ENCODE measurements around the gene TESK2.

The TESK2 gene

DNA sequence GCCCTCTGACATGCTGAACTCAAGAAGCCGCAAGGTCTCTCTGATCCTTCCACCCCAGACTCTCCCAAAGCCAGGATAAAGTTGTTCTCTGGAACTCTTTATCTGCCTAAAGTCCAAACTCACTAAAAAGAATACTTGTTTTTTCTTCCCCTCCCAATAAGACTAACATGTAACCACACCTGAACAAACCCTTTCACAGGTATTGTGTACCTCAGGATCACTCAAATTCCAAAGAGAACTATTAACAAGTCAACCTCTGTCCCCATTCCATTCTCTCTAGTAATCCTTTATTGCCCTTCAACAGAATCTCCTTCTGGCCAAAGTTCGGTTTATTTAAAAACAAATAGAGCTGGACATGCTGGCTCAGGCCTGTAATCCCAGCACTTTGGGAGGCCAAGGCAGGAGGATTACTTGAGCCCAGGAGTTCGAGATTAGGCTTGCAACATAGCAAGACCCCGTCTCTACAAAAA lies 155.1 kb downstream of the TESK2 start:
- DNase-seq: no peak

DNA sequence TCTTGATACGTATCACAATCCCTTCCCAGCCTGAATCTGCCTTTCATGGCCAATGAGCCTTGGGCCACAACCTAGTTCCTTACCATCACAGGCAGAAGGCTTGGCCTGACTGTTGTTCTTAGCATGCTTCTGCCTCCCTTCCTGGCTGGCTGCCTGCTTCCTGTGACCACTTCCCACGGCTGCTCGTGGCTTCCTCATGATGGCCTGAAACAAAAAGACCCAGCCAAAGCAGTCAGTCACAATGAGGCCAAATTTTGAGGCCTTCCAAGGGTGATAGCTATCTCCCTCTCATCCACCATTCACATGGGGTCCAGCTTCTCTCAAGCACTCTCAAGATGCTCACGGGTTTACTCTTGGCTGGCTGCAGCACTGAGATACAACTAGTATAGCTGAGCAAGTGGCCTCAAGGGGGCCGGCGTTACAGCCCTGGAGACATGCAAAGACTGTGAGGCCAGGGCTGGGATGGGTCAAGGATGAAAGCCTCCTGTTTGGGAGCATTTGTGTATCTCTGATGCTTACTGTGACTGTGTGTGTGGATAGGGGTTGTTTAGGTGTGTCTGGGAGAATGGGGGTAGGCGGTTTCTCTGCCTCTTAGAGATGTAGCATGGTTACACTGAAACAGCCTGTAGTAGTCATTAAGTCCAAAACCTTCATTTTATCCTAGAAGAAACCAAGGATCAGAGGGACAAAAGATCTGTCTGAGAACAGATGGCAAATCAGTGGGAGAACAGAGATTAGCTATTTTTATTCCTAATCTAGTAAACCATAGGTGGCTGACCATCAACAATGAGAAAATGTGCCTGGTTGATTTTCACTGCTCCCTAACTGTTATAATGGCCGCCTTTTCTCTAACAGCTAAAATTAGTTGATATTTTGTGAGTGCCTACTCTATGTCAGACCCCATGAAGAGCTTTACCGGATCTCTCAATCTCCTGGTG lies 156.4 kb downstream of the TESK2 start:
- no peak for DNase-seq

DNA sequence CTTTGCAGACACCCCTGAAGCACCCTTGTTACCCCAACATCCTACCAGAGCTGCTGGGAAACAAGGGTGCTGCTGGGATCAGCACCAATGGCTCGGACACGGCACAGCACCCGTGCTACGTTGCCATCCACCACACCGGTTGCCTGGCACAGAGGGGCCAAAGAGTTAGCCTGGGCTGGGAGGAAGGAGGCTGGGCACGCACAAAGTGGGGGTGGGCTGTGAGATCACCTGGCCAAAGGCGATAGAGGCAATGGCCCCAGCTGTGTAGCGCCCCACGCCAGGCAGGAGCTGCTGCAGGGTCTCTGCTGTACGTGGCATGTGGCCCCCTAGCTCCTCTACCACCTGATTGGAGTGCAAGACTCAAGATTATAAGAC lies 158.6 kb downstream of the TESK2 start:
- DNase-seq: no peak

DNA sequence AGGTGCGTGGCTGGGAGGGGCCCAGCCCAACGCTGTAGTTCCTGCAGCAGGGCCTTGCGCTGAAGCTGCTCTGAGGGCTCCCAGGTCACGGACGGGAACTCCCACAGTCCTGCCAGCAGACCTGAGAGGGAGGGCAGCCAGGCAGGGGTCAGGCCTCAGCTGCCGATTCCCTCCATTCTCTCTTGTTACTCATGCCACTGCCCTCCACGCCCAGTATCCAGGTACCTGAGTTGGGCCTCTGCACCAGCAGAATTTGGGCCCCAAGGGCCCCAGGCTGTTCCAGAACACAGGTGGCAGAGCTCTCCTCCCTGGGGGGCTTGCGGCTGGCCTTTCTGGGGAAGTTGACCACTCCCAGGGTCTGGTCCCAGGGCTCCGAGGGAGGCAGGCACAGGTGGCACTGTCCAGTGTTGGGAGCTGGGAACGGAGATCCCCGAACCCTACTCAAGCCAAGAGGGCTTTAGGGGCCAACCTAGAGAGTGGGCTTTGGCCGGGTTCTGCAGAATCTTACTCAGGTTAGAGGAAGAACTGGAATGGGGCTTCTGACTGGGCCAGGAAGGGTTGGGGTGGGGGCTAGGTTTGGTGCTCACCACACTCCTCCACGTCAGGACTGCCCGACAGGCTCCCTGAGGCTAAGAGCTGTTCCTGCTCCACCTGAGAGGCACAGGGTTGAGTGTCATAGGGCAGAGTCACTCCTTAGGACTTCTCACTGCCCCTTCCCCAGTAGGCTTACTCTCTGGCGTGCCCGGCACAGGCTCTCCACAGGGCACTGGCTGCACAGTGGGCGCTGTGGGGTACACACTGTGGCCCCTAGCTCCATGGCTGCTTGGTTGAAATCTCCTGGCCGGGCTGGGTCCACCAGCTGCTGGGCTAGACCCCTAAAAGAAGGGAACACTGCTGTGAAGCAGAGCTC lies 159.3 kb downstream of the TESK2 start:
- no peak for DNase-seq

DNA sequence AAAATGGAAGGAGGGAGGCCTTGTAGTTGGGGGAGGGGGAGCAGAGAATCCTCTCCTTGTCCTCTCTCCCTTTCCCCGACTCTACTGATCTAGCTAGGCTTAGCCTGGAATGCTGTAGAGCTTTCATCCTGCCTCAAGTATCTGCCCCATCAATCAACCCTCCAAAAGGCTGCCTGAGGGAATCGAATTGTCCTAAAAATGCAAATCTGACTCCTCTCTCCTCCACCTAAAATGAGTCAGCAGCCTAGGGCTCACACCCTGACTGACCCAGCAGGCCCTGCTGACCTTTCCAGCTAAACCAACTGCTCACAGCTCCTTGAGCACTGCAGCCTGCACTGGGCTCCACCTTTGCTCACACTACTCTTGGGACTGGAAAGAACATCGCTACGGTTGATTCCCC lies 161.5 kb downstream of the TESK2 start:
- no peak for DNase-seq

DNA sequence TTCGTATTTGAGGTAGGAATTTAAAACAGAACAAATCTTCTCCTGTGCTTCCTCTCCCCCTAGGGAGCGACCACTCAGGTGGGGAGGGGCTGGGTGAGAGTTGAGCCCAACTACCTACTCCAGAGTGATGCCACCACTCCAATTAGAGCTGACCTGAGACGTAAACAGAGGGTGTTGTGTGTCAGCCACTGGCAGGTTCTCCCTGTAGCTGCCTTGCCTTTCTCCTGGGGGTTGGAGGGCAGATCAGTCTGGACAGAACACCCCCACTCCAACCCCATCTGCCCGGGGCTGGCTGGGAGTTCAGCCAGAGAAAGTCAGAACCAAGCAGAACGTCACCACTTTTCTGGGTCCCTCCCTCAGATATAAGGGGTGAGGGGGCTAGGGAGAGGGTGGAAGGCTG lies 162.3 kb downstream of the TESK2 start:
- no peak for DNase-seq

DNA sequence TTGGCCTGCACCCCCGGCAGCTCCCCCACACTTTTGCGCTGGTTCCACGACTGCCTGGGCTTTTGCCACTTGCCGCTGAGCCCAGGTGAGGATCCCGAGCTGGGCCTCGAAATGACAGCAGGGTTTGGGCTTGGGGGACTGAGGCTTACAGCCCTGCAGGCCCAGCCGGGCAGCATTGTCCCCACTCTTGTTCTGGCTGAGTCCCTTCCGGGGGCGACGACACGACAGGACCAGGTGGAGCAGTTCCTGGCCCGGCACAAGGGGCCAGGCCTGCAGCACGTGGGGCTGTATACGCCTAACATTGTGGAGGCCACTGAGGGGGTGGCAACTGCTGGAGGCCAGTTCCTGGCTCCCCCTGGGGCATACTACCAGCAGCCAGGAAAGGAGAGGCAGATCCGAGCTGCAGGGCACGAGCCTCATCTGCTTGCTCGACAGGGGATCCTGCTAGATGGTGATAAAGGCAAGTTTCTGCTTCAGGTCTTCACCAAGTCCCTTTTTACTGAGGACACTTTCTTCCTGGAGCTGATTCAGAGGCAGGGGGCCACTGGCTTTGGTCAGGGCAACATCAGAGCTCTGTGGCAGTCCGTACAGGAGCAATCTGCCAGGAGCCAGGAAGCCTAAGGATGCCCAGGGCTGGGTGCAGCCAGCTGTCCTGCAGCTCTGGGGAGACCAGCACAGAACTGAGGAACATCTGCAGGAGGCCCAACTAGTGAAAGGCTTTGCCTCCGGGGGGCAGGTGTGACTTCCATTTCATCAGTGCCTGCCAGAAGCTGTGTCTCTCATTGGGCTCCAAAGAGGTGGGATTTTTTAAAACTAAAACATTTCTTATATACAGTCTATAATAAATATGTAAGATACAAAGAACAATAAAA lies 163.1 kb downstream of the TESK2 start:
- DNase-seq: no peak

DNA sequence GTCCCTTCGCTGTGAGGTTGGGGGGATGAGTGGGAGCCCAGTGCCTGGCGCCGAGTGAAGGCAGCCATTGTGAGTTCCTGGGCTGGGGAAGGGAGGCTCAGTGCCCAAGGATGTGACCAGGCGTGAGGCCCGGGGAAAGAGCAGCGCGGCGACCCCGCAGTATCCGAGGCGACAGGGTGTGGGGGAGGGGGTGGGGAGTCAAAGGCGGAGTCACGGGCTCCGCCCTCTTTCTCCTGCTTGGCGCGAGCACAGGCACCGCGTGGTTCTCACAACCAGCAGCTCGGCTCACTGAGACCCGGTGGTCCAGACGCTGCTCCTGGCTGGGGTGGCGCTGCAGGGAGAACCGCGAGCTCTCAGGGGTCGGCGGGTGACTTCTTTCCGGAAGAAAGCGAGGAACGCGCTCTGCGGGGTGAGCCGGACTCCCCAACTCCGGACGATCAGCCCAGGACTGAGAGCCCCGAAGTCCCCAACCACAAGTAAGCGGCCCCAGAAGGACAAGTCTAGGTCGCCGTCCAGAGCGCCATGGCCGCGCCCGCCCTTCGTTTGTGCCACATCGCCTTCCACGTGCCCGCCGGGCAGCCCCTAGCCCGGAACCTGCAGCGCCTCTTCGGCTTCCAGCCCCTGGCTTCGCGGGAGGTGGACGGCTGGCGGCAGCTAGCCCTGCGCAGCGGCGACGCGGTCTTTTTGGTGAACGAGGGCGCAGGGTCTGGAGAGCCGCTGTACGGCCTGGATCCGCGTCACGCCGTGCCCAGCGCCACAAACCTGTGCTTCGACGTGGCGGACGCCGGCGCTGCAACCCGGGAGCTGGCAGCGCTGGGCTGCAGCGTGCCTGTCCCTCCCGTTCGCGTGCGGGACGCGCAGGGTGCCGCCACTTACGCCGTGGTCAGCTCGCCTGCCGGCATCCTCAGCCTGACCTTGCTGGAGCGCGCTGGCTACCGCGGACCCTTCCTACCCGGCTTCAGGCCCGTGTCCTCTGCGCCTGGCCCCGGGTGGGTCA lies 164.0 kb downstream of the TESK2 start, which contains the start of gene HPDL:
Gene HPDL, plus strand, starts transcription at position 269 of the 997 bp plus-strand sequence. Its CDS starts 254 bp downstream, at position 523.
- DNase-seq: peak; percentile 69

DNA sequence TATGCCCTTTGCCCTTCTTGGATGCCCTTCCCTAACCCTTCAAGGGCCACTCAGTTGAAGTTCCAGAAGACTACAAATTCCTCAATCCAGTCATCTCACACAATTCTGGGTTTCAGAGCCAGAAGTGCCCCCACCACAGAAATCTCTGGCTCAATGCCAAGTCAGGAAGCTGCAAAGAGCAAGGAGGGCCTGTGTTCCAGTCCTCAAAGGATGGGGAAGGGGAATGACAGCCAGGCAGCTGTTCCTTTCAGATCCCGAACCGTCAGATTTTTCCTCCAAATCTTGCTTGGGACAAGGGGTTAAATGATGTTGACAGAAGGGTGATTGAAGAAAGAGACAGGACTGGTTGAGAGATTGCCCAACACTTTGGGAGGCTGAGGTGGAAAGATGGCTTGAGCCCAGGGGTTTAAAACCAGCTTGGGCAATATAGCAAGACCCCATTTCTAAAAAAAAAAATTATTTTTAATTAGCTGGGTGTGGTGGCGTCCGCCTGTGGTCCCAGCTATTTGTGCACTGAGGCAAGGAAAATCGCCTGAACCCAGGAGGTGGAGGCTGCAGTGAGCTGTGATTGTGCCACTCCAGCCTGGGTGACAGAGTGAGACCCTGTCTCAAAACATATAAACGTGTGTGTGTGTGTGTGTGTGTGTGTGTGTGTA lies 165.0 kb downstream of the TESK2 start:
- no peak for DNase-seq

DNA sequence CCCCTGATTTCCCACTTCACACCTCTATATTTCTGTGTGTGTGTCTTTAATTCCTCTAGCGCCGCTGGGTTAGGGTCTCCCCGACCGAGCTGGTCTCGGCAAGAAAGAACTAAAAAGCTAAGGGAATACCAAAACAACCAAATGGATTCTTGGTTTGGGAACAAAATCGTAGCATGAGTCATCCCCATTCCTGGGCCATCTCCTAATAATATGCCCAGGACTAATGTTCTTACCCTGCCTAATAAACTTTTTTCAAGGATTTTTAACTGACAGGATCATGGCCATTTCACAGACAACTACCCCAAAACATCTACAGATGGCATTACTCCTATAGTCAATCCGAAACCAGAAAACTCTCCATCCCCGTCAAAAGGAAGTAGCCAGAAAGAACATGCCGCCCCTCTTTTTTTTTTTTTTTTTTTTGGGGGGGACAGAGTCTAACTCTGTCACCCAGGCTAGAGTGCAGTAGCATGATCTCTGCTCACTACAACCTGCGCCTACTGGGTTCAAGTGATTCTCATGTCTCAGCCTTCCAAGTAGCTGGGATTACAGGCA lies 168.4 kb downstream of the TESK2 start:
- DNase-seq: no peak

DNA sequence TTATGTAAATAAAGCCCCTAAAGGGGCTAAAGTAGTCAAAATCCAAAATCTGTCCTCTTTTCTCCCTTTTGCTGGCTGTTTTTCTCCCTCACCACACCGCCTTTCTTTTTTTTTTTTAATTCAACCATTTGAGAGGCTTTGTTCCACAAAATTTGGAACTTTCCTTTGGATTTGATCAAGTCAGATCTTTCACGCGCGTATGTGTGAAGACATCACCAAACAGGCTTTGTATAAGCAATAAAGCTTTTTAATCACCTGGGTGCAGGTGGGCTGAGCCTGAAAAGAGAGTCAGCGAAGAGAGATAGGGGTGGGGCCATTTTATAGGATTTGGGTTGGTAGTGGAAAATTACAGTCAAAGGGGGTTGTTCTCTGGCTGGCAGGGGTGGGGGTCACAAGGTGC lies 169.5 kb downstream of the TESK2 start:
- no peak for DNase-seq

DNA sequence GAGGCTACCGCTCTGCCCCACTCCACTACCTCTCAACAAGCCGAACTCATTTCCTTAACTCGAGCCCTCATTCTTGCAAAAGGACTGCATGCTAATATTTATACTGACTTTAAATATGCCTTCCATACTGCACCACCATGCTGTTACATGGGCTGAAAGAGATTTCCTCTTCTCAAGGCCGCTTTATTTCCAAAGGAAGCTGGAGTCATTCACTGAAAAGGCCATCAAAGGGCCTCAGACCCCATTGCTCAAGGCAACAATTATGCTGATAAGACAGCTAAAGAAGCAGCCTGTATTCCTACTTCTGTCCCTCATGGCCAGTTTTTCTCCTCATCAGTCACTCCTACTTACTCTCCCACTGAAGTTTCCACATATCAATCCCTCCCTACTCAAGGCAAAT lies 171.2 kb downstream of the TESK2 start:
- DNase-seq: no peak

DNA sequence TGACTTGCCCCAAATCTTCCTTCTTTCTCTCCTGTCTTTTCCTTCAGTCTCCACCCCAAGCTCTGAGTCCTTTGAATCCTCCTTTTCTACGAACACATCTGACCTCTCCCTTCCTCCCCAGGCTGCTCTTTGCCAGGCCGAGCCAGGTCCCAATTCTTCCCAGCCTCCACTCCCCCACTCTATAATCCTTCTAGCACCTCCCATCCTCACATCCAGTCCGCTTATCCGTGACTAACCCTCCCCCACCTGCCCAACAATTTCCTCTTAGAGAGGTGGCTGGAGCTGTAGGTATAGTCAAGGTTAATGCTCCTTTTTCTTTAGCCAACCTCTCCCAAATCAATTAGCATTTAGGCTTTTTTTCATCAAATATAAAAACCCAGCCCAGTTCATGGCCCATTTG lies 173.8 kb downstream of the TESK2 start:
- no peak for DNase-seq

DNA sequence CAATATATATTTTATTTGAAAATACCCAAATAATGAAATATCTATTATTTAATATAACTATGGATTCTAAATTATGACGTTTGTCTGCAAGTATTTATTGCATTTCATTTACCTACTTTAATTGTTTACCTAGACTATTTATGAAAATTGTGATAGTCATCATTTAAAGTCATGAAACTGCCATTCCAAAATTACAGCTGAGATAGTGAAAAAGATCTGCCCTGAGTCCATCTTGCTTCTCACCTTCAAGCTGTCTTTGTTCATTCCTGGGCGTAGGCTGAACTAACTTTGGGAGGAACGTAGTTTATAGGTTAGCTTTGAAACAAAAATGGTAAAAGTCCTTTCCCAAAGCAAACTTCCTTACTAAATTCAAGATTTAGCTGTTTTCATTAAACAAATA lies 176.7 kb downstream of the TESK2 start:
- DNase-seq: no peak

DNA sequence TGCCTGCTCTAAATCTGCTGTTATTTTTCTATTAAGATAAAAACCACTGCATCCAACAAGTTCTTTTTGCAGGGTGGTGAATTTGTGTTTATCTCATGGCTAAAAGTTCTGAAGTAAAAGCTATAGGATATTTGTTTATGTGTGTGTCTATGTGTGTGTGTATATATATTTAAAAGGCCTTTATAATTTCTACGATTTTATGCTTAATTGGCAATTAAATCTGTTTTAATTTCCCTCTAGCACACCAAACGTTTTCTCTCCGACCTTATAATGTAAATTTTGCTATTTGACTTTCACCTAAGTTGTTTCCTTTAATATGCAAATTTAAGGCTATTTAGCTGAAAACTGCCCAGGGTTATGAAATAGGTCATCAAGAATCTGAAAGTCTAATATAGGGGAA lies 184.1 kb downstream of the TESK2 start:
- no peak for DNase-seq

DNA sequence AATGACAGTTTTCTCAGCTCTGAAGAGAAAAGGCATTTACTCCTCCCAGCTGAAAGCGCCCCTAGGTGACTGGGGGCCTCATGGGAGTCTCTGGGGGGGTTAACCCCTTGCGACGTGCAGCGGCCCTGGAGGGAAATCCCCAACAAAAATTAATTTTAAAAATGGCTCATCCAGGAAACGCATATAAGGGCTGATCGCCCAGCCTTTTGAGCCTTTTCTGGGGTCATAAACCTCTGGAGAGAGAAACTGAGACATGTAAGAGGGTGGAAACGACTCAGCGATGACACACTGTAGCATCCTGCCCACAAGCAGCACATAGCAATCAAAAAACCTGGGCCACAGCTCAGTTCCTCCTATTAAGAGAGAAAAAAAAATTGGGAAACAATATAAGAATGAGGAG lies 184.6 kb downstream of the TESK2 start:
- DNase-seq: peak; percentile 48

DNA sequence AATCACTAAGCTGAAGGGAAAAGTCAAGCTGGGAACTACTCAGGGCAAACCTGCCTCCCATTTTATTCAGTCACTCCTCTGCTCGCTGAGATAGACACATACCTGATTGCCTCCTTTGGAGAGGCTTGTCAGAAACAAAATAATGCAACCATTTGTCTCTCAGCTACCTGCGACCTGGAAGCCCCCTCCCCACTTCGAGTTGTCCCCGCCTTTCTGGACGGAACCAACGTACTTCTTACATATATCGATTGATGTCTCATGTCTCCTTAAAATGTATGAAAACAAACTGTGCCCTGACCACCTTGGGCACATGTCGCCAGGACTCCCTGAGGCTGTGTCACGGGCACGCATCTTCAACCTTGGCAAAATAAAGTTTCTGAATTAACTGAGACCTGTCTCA lies 185.7 kb downstream of the TESK2 start:
- DNase-seq: no peak

DNA sequence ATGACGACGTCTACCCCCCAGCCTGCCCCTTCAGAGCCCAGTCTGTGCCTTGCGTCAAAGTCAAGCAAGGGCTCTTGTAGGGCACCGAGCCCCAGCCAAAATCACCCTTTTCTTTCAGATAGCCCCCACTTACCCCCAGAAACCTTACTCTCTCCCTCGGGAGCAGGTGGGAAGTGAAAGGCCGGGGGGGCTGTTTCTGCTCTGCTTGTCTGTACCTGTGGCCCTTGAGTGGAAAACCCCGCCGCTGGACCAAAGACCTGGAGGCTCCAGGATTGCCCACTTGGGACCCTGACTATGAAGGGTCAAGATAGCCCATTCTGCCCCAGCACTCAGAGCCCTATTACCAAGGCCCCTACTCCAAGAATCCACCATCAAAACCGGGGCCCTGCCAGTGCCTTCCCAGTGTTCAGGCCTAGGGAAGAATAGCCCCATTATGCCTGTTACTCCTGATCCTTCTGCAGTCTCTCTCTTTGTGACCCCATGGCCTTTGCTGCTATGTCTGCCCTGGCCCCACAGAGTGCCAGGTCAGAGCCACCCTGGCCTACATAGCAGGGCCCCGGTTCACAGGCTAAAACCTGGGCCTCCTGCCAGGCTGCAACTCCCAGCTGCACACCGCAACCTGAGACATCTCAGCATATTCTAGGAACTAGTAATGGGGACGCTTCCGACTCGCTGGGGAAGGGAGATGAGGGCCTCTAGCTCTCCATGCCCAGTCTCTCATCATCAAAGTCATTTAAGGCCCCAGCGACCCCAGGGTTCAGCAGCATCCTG lies 186.5 kb downstream of the TESK2 start:
- peak; percentile 23 for DNase-seq
